SK-N-DZ (cell line): ENCODE data around the gene CCDC74A.
"Not testable (repeated sequence)": the region's sequence is repeated elsewhere in the genome, so short reads cannot be mapped to it uniquely, and the experiment has no call there.

Experiments
- DNase-seq: peaks from one replicate; pipeline ENCODE4 v3.0.0-alpha.2; 2015; ENCODE audit warnings: low spot score

Gene CCDC74A

GRCh38 chr2:131528981-131529863 lies 1.5 kb downstream of the CCDC74A start:
- not testable (repeated sequence) for DNase-seq

DNA sequence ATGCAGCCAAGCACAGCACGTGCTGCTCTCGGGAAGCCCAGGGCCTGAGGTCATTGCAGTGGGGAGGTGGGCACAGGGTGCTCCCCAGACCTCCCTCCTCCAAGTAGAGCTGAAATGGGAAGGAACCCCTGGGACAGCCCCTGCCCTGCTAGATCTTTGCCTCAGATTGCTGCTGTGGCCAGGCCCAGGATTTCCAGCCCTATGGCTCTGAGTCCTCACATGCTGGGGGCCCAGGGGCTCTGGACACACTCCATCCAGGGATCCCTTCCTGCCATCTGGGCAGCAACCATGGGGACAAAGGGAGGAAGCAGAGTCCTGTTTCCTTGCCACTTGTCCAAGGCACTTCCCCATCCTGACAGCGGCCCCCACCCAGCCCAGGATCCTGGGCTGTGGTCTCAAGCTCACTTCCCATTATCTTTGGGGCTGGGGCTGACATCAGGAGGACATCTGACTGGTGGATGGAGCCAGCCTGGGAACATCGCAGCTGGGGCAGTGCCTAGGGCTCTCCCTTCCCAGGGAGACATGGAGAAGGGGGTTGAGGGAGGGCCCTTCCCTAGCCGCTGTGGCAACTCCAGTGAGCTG lies 2.3 kb downstream of the CCDC74A start:
- DNase-seq, result not testable (repeated sequence)

GRCh38 chr2:131530626-131531344 lies 3.1 kb downstream of the CCDC74A start:
- DNase-seq, result not testable (repeated sequence)

DNA sequence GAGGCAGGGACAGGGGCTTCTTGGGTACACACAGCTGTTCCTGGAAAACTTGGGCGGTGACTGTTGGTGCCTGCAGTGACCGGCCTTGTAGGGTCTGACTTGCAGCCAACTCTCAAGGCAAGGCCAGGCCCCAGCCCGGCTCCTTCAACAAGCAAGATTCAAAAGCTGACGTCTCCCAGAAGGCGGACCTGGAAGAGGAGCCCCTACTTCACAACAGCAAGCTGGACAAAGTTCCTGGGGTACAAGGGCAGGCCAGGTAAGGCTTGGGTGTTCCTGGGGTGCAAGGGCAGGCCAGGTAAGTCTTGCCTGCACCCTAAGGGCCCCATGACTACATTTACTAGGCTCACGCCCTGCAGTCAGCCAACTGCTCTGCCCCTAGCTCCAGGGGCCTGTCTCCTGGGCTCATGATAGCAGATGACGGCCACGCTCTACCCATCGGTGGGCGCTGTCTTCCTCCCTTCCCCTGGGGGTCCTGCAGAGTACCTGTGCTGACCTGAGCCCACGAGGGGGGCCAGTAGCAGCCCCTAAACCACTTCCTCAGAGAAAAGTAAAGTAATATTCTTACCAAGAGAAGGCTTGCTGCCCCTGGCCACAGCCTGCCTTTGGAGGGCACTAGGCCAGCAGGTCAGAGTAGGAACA lies 4.0 kb downstream of the CCDC74A start:
- not testable (repeated sequence) for DNase-seq

GRCh38 chr2:131532723-131533608 lies 5.3 kb downstream of the CCDC74A start:
- not testable (repeated sequence) for DNase-seq

DNA sequence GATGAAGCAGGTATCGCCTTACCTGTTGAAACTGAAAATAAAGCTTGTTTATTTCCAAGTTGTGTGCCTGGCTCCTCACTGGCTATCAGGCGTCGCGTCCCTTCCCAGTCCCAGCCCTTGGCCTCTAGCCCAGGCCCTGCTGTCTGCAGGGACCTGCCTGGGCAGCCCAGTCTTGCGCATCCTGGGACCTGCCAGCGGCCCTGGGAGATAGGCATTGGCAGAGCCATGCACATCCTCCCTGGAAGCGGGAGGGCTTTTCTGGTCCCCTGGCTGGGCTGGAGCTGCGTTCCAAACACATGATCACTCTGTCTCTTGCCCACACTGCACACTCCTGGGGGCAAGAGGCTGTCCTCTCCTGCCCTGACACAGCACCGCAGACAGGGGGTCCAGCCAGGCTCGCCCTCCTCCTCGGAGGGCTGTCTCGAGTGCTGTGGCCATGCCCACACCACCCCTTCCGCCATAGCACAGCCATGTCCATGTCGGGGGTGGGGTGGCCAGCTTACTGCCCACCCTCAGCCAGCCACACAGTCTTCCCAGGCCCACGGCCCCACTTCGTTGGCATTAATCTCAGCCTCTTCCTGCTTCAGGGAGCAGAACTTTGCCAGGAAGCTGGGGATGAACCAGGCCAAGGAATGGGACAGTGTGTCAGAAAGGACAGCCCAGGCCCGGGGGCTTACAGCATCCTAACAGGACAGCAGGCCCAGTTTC lies 6.1 kb downstream of the CCDC74A start:
- DNase-seq, result not testable (repeated sequence)

DNA sequence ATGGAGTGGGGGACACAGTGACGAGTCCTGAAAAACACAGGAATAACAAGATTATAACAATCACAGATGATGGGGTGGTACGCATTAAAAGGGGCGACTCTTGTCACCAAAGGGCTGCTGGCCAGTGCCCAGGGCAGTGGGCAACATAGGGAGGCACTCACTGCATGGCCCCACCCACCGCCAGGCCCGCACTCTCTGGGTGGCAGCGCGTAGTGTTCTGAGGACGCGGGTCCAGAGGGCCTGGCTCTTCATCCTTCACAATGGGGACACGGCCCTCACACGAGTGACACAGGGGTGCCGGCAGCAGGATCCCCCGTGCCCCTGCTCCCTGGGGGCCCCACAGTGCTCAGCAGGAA lies 6.6 kb downstream of the CCDC74A start:
- not testable (repeated sequence) for DNase-seq

DNA sequence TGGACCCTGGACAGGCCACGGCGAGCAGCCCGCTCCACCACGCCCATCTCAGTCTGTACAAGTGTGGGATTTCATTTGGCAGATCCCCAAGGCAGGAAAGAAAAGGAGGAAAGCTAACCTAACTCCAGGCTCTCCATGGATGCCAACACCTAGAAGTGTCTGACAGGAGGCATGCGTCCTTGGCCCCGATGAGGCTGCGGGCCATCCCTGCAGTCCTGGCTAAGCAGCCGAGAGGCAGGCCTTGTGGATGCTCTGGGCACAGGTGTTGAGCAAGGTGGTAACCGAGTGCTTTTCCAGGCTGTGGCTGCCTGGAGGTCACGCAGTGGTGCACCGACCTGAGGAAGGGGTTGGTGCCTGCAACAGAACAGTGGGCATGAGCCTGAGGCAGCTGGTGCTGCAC lies 7.3 kb downstream of the CCDC74A start:
- not testable (repeated sequence) for DNase-seq

GRCh38 chr2:131535526-131535925 lies 7.8 kb downstream of the CCDC74A start:
- no peak for DNase-seq

GRCh38 chr2:131535951-131536826 lies 8.5 kb downstream of the CCDC74A start:
- not testable (repeated sequence) for DNase-seq

DNA sequence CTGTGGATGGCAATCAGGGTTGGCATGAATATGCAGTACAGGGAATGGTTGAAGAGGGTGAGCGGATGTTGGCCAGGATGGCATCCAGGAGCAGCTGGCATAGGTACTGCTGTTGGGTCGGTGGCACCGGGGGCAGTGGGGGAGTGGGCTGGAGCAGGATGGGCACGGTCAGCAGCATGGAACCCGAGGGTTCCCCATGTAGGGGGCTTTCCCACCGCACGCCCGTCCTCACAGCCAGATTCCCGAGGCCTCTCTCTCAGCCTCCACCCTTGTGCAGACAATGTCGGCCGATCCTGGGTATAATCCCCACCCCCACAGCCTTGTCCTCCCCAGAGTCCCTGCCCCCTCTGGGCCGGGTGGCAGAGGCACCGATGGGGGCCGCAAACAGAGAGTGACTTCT lies 9.2 kb downstream of the CCDC74A start:
- not testable (repeated sequence) for DNase-seq

DNA sequence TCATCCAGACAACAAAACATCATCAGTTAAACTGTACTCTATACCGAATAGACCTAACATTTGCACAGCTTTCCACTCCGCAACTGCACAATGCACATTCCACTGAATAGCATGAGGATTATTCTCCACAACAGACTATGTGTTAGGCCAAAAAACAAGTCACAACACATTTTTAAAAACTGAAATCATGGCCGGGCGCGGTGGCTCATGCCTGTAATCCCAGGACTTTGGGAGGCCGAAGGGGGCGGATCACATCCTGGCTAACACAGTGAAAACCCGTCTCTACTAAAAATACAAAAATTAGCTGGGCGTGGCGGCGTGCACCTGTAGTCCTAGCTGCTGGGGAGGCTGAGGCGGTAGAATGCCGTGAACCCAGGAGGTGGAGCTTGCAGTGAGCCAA lies 11.2 kb downstream of the CCDC74A start:
- DNase-seq, result not testable (repeated sequence)

DNA sequence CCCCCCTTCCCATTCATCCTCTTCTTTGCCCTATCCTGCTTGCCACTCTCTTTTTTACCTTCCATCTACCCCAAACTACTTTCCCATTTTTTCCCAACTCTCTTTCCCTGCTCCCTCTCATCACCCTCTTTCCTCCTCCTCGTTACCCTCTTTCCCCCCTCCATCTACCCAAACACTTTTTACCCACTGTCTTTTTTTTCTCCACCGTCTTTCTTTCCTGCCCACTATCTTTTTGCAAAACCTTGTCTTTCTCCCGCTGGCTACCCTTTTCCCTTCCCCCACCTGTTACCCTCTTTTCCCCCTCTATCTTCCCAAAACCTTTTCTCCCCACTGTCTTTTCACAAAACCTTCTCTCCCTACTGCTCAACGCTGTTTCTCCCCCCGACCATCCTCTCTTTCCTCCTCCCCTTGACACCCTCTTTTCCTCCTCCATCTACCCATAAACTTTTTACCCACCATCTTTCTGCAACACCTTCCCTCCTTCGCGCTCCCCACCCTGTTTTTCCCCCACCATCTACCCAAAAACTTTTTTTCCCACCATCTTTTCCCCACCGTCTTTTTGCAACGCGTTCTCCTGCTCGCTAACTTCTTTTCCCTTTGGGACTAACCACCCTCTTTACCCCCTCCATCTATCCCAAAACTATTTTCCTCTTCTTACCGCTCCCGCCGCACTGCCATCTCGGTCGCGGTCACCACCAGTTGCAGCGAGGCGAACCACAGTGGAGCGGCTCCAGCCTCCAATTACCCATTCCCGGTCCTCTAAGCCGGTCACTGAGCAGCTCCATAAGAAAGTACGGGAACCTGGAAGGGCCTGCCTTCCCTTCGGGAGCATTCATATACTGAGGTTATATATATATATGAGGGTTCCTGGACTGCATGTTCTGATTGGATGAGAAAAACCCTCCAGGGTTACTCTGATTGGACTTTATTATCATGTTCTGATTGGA lies 15.0 kb downstream of the CCDC74A start:
- DNase-seq, result no peak

GRCh38 chr2:131543385-131543891 lies 15.8 kb downstream of the CCDC74A start:
- DNase-seq, result no peak

DNA sequence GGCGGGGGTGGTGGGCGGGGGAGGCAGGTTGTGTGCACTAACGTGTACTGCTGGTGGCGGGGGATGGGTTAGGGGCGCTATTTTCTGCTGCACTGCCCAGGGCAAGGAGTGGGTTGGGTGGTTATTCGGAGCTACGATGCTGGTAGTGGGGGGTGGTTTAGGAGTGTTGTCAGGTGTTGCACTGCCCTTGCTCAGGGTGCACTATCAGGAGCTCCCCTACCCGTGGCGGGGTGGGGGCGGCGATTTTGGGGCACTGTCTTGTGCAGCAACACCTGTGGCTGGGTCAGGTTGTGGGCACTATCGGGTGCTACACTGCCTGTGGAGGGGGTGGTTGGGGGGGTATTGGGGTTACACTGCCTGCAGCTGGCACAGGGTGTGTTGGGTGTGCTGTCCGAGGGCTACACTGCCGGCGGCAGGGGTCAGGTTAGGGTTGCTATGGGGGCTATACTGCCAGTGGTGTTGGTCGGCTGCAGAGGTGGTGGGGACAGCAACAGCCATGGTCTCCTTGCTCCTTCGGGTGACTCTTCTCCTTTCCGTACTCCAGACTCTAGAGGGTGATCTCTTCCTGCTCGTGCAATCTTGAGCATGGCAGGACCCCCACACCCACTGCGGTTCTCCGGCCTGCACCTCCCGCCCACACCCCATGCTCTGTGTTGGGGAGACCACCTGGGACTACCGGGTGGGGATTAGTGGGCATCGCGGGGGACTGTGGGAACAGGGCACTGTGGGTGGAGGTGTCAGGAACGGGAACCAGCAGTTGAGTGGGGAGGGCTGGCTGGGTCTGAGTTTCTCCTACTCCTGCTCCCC lies 16.5 kb downstream of the CCDC74A start:
- not testable (repeated sequence) for DNase-seq

- DNase-seq, result not testable (repeated sequence)
Measured at GRCh38 chr2:131544813-131545165, 17.1 kb downstream of the CCDC74A start.

DNA sequence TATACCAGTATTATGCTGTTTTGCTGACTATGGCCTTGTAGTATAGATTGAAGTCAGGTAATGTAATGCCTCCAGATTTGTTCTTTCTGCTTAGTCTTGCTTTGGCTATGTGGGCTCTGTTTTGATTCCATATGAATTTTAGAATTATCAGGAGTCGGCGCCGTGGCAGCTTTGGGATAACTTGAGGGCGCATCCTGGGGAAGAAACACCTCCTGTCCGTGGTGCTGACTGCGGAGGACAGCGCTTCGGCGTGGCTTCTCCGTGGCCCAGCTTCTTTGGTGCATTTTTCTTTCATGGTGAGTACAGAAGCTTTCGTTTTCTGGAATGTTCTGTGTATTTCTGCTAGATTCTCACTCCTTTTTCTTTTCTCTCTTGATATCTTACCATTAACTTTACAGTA lies 25.2 kb downstream of the CCDC74A start:
- DNase-seq, result no peak
